ENCODE measurements around the gene UBASH3B.

The UBASH3B gene

GRCh38 chr11:122782222-122782621 is 126.7 kb downstream of the UBASH3B start:
- no peak for DNase-seq (ENCODE audit: low read depth, low spot score)

- no peak for DNase-seq (ENCODE audit: low read depth, low spot score)
These were observed 128.9 kb downstream of the UBASH3B start for GRCh38 chr11:122784325-122784955.

- no peak for DNase-seq (ENCODE audit: low read depth, low spot score)
These were observed 129.6 kb downstream of the UBASH3B start for GRCh38 chr11:122785031-122785541.

GRCh38 chr11:122786896-122787295 is 131.4 kb downstream of the UBASH3B start:
- DNase-seq (ENCODE audit: low read depth, low spot score) = no peak

GRCh38 chr11:122788781-122789535 is 133.4 kb downstream of the UBASH3B start:
- no peak for DNase-seq (ENCODE audit: low read depth, low spot score)

GRCh38 chr11:122789907-122790306 is 134.4 kb downstream of the UBASH3B start:
- DNase-seq (ENCODE audit: low read depth, low spot score) = no peak

GRCh38 chr11:122791411-122791810 is 135.9 kb downstream of the UBASH3B start:
- DNase-seq (ENCODE audit: low read depth, low spot score) = no peak

GRCh38 chr11:122791836-122792235 is 136.3 kb downstream of the UBASH3B start:
- DNase-seq (ENCODE audit: low read depth, low spot score) = no peak

- DNase-seq (ENCODE audit: low read depth, low spot score) = no peak
These were observed 138.0 kb downstream of the UBASH3B start for GRCh38 chr11:122793515-122793914.

- DNase-seq (ENCODE audit: low read depth, low spot score) = no peak
These were observed 139.8 kb downstream of the UBASH3B start for GRCh38 chr11:122795307-122795706.

GRCh38 chr11:122796128-122796717 is 140.7 kb downstream of the UBASH3B start:
- peak; percentile 60 for DNase-seq (ENCODE audit: low read depth, low spot score)

- DNase-seq (ENCODE audit: low read depth, low spot score) = no peak
These were observed 142.1 kb downstream of the UBASH3B start for GRCh38 chr11:122797651-122798050.

- DNase-seq (ENCODE audit: low read depth, low spot score) = no peak
These were observed 144.0 kb downstream of the UBASH3B start for GRCh38 chr11:122799406-122800105.

GRCh38 chr11:122802876-122803275 is 147.4 kb downstream of the UBASH3B start:
- no peak for DNase-seq (ENCODE audit: low read depth, low spot score)

- no peak for DNase-seq (ENCODE audit: low read depth, low spot score)
These were observed 147.8 kb downstream of the UBASH3B start for GRCh38 chr11:122803306-122803705.

- no peak for DNase-seq (ENCODE audit: low read depth, low spot score)
These were observed 148.2 kb downstream of the UBASH3B start for GRCh38 chr11:122803716-122804115.

GRCh38 chr11:122804161-122804560 is 148.6 kb downstream of the UBASH3B start:
- DNase-seq (ENCODE audit: low read depth, low spot score) = no peak

GRCh38 chr11:122804796-122805195 is 149.3 kb downstream of the UBASH3B start:
- no peak for DNase-seq (ENCODE audit: low read depth, low spot score)

GRCh38 chr11:122807731-122808477 is 152.4 kb downstream of the UBASH3B start:
- DNase-seq (ENCODE audit: low read depth, low spot score) = no peak

GRCh38 chr11:122808478-122808869 is 153.0 kb downstream of the UBASH3B start:
- no peak for DNase-seq (ENCODE audit: low read depth, low spot score)

- DNase-seq (ENCODE audit: low read depth, low spot score) = no peak
These were observed 154.3 kb downstream of the UBASH3B start for GRCh38 chr11:122809866-122810265.

All from activated naive CD8-positive, alpha-beta T cell treated with anti-CD3 and anti-CD28 coated beads, Interleukin-2, amount 50 U/mL, for 16 hours (primary cell).